ENCODE results near the gene VKORC1L1. TPM values are rescaled to one million over a fixed set of nuclear protein-coding genes. Genes with fewer than 3 reads are reported as not detected.

Gene VKORC1L1
- total RNA-seq, 1 experiment from 2014 or later, result 17.5 TPM

Small RNA genes lying within 50 kb of the gene (small RNA-seq; reads per million reads assigned to genes)
- gene AC073261.1, result not detected
- gene RNU6-973P, result not detected

Other genes with a start within 250 kb of the VKORC1L1 start
- gene GUSB, start 109.1 kb downstream of the VKORC1L1 start, total RNA-seq (2014; rRNA removed; shearing (Covaris generic)), result 19.2 and 30.1 TPM in 2 replicates
- gene ASL, start 202.7 kb downstream of the VKORC1L1 start, total RNA-seq (2014; rRNA removed; shearing (Covaris generic)), result 49.7 and 49.8 TPM in 2 replicates
- 24.7 and 30.6 TPM in 2 replicates for gene CRCP, start 241.8 kb downstream of the VKORC1L1 start, total RNA-seq (2014; rRNA removed; shearing (Covaris generic))

Data from HT1080 (cell line).